HG03039 (cell line): ENCODE measurements around the gene ITGB5.

Source experiments
- ATAC-seq: cut with Tn5 transposase; IDR thresholded peaks from one replicate; pipeline ENCODE4 v1.9.1; 2021; ENCODE audit warnings: mild to moderate bottlenecking, moderate library complexity; ENCODE audit not compliant: unreplicated experiment

ITGB5 gene

DNA sequence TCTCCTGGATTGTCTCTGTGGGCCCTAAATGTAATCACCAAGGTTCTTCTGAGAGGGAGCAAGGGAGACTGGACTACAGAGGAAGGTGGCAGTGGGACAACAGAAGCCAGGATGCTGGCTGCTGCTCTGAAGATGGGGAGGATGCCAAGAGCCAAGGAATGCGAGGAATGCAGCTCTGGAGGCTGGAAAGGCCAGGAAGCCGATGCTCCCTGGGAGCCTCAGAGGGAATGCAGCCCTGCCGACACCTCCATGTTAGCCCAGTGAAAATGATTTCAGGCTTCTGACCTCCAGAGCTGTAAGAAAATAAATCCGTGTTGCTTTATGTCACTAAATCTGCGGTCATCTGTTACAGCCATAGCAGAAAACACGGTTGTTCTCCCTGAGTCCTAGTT lies 112.8 kb downstream of the ITGB5 start:
- ATAC-seq = no peak

DNA sequence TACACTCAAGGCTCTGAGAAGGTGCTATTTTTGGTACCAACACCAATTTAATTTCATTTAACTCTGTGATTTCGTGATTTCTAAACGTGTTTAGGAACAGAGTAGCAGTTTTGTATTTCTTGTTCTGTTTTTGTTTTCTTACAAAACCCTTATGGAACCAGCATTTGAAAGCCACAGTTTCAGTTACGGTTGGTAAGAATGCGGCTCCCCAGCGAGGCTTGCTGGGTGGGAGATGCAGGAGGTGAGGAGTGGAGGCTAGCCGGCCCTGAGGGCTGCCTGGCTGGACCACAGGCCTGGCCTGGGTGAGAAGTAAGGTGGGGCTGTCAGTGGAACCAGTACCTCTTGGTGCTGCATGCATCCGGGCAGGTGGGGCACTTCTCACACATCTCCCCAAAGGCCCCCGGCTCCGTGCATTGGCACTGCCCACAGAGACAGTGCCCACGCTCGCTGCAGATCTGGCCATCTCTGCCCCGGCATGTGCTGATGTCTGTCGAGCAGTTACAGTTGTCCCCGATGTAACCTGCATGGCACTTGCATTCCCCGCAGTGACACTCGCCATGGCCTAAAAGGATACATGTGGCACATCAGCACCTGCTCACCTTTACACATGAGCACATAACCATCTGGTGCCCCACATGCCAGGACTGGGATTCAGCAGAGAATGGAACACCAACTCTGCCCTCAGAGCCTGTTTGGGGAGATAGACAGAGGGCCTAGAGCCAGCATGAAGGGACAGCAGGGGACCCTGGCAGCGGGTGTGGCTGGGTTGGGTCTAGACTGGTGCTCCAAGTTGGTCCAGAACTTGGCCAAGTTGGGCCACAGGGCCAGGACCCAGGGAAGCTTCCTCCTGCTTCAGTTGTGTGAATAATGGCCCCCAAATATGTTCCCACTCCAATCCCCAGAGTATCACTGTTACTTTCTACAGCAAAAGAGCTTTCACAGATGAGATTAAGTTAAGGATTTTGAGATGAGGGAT lies 113.5 kb downstream of the ITGB5 start:
- ATAC-seq = no peak

DNA sequence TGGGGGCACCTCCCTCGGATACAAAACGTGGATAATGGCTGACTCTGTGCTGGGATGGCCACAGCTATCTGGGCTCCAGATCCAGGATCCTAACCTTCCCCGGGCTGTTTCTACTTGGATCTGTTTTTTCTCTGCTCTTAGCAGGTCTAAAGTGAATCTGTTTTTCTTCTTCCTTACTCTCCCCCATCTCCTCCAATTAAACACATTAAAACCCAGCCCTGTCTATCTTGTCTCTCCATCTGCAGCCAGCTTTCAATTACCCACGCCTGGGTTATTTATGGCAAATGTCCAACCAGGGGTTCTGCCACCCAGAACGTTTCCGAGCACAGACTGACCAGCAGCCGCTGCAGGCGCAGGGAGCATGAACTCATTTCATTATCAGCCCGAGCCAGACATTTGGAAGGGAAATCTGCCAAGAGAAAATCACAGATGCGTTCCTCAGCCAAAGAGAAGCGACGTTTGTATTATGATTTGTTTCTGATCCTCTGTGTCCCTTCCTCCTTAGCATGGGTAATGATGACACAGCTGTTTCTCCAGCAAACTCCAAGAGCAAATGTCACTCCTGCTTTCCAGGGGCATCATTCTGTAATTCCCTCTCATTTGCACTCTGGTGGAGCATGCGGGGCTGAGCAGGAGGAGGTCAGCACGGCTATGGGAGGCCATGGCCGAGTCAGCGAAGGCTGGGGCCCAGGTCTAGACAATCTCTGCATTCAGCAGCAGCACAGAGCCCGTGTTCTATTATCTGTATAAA lies 114.9 kb downstream of the ITGB5 start:
- ATAC-seq = no peak

DNA sequence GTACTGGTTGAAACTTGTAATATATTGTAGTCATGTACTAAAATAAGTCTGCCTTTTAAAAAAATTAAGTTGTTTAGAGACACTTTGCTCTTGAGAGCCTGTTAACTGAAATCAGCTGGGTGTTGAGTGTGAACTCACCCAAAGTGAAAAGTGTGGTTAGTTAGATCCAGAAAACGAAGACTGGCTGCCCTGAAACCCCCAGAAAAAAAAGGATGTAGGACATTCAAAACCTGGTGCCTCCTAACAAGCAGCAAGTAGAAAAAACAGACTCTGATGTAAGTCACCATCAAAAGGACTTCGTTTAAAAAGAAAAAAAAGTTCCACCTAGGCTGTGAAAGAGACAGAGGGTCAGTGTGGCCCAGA lies 116.1 kb downstream of the ITGB5 start:
- ATAC-seq = no peak

DNA sequence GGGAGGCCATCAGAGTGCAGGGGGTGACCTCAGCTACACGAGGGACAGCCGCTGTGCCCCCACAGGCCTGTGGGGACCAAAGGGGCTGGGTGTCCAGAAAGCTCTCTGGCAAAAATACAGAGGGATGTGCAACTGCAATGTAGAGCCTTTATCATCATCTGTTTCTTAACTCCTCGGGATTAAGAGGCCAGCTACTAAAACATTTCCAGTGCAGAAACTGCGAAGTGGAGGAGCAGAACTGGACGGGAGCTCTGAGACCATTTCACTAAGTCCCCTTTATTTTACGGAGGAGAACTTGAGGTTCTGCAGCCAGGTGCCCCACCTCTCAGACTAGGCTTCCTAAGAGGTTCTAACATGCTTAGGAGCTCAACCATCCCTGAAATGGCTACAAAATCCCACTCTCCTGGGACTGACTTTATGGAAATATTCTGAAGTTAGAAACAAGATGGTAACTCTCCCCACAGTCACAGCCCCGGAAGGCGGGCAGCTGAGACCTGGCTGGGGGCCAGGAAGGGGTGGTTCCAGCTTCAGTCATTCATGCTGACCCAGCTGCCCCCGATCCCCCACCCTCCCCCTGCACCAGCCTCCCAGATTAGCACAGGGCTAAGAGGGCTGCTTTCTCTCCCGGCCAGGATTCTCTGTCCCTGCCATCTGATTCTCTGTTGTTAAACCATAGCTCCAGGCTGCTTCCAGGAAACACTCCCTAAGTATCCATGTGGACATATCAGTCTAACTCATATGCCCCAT lies 116.7 kb downstream of the ITGB5 start:
- no peak for ATAC-seq

DNA sequence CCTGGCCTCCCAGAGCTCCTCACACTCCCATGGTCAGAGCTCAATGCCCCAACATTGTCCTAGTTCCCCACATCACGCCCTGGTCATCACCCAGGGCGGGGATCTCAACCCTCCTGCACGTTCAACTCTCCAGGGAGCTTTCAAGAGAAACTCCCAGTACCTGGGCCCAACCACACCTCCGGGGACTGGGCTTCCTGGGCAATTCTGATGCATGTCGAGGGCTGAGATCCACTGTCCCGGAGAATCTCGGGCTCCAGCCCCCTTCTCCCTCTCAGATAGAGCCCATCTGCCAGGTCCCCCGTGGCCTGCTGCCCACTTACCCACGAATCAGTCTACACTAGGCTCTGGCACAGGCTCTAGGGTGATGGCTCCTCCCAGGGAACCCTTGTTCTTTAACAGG lies 117.7 kb downstream of the ITGB5 start:
- ATAC-seq = no peak

DNA sequence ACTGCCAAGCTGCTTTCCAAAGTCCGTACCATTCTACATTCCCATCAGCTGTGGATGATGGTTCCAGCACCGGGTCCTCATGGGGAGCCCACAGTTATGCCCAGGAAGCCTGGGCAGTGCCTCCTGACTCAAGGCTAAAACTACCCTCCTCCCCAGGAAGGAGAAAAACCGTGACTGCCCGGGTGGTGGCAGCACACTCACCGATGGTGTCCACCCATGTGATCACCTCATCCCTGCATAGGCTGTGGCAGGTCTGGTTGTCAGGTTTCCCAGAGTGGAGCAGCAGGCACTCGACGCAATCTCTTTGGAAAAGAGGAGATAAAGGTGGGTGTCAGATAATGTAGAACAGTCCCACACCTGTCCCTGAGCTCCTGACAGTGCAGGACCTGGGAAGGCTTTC lies 118.4 kb downstream of the ITGB5 start:
- no peak for ATAC-seq

DNA sequence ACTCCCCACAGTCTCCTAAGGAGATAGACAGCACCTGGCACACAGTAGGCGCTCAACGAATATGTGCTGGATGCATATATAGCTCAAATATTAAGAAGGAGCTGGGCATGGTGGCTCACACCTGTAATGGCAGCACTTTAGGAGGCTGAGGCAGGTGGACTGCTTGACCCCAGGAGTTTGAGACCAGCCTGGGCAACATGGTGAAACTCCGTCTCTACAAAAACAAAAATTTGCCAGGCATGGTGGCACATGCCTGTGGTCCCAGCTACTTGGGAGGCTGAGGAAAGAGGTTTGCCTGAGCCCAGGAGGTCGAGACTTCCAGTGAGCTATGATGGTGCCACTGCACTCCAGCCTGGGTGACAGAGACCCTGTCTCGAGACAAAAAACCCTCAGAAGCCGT lies 119.5 kb downstream of the ITGB5 start:
- ATAC-seq = no peak

DNA sequence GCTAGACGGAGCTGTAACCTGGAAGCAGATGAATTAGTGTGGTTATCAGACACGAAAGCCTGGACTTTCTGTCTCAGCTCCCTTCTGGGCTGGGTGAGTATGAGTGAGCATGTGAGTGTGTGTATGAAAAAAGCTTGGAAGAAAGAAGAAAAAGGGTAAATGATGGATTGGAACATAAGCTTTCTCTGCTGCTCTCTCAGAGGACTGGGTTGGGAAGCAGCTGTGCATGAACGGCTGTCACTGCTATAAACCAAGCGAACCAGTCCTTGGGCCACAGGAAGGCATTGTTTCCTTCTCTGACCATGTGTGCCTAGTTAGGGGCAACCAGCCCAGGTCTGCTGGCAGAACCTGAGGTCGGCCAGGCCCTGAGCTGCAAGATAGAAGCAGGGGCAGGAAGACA lies 119.9 kb downstream of the ITGB5 start:
- no peak for ATAC-seq

DNA sequence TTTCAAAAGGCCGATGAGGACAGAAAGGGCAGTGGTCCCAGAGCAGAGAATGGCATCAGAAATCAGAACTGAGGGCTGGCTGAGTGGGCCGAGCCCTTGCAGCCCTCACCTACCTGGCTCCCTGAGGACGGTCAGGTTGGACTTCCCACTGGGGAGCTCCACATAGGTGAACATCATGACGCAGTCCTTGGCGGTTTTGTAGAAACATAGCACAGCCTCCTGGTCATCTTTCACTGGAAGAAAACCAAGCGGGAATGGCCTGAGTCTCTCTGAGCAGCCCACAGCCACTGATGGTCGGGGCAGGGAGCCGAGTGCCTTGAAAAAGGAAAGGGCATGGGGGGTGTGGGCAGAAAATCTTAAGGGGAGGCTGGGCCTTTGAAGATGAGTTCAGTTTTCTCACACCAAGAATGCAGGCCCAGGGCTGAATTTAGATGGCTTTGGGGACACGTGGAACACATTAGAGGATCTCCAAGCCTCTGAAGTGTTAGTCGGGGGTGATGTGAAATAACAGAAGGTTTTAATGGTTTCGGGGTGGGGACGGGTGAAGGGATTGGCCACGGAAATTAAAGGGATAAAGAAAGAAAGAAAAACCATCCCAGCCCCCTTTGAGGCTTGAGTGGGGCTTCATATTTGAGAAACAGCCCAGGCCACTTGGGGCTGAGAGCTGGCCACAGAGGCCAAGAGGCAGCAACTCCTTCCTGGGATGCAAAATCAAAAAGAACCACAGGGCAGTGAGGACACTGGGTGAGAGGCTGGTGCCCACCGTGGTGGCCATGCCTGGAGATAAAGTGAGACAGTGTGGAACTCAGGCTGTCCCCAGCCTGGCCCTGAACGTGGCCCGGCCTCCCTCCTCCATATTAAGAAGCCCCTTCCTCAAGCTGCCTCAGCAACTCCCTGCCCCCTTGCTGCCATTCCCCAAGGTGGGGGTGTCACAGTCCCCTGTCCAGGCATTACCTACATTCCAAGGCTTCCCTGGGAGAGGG lies 120.8 kb downstream of the ITGB5 start:
- ATAC-seq = no peak

DNA sequence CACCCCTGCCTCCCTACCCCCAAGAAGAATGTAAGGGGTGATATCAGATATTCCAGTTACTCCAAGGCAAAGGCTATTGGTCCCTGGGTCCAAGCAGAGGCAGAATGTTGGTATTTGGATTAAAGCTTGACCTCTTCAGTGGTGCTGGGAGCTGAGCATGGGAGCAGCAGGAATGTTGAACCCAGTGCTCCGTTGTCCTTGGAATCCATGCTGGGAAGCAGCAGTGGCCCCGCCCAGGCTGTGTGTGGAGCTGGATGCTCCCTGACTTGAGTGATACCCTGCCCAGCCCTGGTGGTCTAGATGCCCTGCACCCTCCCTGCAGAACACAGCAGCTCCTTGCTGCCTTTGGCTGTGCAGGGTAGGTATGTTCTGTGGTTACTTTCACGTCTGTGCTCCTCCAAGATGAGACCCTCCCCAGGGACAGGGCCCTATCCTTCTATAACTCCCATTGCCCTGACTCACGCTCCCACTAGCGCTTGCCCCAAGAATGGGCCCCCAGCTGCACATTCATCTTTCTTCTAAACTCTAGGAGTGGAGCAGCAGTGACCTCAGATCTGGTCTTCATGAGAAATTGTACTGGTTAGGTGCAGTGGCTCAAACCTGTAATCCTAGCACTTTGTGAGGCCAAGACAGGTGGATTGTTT lies 121.8 kb downstream of the ITGB5 start:
- no peak for ATAC-seq

DNA sequence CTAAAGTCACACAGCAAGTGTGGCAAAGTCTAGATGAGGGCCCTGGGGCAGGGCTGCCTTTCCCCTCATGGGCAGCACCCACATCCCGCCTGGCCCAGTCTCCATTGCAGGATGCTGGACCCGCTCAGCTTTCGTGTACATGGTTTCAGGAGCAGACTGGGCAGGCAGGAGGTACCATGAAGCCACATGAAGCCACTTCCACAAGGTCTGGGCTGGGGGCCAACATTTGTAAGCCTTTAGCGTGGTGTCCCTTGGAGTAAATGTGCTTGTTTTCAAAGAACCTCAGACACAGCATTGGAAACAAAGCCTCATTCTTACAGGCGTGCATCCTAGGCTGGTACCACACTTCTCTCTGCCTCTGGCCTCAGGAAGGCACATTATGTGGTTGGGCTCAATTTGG lies 122.4 kb downstream of the ITGB5 start:
- no peak for ATAC-seq

DNA sequence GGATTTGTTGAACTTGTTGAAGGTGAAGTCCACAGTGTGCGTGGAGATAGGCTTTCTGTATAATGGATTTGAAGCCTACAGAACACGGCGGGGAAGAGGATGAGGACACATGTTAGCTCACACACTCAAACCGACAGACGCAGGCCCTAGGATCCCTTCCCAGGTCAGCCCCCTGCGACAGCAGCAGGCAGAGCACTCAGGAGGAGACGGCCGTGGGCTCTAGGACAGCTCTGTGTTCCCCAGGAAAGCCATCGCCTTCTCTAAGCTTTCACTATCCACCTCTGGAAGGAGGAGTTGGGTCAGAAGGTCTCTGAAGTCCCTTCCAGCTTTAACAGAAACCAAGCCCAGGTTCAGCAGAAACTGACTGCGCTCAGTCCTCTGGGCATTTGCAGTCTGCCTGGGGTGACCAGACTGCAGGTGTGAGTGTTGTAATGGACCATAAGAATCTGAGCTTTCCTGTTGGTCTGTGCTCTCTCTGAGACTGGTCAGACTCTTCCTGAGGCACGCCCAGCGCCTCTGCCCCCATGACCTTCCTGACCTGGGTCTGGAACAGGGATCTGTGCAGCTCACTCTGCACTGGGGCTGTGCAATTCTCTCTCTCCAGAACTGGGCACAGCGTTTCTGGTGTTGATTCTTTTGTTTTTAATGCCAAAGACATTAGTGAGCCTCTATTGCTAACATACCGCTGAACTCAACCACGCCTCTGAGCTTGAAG lies 123.4 kb downstream of the ITGB5 start:
- ATAC-seq = no peak

DNA sequence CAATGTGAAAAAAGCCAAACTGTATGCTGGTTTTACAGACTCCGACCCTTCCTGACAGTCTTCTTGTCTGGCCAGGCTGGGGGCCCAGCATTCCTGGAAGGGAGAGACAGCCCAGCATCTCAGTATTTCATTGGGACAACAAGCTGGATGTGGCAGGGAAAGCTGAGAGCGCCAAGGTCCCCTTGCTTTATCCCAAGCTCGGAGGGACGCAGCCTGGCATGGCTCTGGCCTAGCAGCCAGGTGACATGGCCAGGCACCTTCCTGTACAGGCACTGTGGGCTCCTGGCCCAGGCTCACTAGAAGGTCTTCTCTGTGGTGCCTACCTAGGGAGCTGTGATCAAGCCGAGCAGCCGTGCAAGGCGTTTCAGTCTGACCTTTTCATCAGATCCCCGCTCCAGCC lies 124.0 kb downstream of the ITGB5 start:
- ATAC-seq = no peak

DNA sequence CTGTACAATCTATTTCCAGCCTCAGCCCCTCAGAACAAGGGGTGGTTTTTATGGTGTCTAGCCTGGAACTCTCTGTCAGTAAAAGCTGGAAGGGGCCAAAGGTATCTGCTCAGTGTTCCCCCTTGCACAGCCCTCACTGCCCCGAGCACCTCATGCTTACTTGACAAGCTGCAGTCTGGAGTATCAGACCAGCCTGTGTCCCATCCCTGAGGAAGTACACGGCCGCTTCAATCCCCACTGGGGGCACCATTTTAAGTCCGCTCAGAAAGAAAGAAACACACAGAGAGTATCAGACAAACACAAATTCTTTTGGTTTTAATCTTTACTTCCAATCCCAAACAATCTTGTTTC lies 124.5 kb downstream of the ITGB5 start:
- no peak for ATAC-seq

DNA sequence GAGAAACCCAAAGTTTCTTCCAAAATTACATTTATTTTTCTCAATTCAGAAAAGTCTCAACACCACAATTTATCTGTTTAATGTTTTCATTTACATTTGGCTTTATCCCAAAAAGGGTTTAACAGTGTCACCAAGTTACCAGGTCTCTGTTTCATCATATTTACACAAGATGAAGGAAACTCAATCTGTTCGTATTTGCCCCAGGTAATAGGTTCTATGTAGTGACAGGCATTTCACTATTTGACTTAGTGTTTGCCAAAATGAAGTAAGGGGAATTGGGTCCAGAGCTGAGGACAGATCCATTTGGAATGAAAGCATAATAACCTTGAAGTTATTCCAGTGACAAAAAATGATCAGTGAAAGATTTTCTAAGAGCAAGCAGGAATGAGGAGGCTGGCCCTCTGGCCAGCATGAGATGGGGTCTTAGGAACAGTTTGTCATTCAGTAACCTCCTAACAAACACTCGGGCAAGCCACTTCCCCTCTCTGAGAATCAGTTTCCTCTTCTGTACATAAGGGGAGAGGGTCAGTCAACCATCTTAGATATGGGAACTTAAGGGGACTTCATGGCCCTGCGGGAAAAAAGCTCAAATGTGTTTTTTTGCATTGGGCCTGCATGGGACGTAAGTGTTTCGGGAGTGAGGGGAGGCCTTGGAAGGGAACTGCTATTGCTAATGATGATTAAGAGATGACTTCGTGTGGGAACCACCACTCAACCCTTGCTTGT lies 125.1 kb downstream of the ITGB5 start:
- ATAC-seq = no peak

DNA sequence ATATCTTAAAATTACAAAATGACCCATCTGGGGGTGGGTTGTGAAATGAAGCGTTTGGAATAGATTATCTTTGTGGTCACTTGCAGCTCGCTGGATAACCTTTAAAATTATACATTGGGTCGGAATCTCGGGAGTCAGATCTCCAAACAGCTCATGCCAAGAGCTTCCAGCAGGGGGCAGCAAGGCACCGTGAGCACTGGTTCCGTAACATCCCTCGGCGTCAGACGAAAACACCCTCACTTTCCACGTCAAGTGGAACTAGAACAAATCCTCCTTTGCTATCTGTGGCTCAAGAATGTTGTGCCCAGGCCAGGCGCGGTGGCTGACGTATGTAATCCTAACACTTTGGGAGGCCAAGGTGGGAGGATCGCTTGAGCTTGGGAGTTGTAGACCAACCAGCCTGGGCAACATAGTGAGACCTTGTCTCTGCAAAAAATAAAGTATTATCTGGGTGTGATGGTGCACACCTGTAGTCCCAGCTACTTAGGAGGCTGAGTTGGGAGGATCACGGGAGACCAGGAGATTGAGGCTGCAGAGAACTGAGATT lies 125.8 kb downstream of the ITGB5 start:
- ATAC-seq = no peak

DNA sequence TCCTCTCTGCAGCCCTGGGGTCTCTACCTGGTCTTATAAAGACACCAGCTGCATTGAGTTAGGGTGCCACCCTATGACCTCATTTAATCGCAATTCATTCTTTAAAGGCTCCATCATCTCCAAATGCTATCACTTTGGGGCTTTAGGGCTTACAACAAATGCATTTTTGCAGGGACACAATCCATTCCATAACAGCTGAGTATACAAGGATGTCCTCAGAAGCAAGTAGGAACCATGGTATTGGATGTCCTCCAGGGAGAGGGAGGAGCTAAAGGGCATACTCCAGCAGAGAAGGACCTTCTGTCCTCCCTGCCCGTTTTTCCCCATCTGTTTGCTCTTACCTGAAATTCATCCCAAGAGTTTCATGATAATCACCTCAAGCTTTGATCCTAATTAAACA lies 126.6 kb downstream of the ITGB5 start:
- ATAC-seq = no peak
